HG03095 (cell line): Measurements from ENCODE around the gene LRRTM3.

Source experiments
- ATAC-seq: cut with Tn5 transposase; IDR thresholded peaks from one replicate; pipeline ENCODE4 v1.9.1; 2021; ENCODE audit warnings: moderate library complexity; ENCODE audit not compliant: unreplicated experiment

LRRTM3 gene

DNA sequence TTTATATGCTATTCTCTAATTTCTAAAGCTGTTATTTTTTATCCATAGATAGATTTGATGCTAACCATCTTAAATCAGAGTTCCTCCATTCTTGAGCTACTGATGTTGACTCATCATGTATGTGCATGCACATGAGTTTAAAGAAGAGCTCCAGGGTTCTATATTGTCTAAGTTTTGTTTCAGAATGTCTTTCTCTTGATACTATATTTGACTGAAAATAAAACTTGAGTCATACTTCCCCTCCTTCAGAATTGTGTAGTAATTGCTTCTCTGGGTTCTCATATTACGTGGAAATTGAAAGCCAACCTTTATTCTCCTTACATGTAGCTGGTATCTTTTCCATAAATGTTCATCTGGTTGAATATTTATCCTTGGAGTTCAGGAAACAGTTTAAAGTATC, 89.4 kb downstream of the LRRTM3 start:
- ATAC-seq = no peak

GRCh38 chr10:67017218-67017617, 91.4 kb downstream of the LRRTM3 start:
- ATAC-seq = no peak

DNA sequence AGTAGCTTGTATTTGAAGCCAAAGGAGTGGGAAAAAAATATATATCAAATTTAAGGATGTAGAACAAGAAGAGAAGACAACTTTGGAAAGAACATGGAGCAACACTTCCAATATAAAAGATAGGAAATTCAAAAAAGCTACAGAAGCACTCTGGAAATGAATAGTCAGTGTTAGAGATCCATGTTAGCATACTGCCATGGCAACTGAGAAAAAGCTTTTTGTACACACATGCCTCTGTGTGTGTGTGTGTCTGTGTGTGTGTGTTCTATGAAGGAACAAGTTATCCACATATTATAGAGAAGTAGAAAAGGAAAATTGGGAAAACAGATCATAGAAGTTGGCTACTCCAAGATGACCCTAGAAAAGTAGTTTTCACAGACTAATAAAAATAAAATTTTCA, 96.3 kb downstream of the LRRTM3 start:
- ATAC-seq = no peak

- ATAC-seq = no peak
Observed at GRCh38 chr10:67033878-67034277, 108.0 kb downstream of the LRRTM3 start.

GRCh38 chr10:67036808-67037207, 111.0 kb downstream of the LRRTM3 start:
- ATAC-seq = no peak

DNA sequence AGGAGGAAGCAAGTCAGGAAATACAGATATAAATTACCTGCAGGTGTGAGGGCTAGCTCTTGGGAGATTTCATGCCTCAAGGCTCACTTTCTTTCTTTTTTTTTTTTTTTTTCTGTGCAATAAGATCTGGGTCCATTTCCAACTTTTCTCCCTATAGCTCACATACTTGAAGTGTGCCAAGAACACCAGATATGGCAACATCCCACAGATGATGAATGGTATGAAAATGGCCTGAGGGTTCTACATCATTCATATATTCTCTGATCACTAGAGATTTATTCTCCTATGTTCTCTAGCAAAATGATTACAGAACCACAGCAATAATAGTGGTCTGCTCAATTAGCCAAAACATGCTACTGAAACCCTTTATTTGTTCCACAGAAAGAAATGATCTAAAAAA, 117.2 kb downstream of the LRRTM3 start:
- no peak for ATAC-seq

- no peak for ATAC-seq
Observed at GRCh38 chr10:67045404-67045803, 119.6 kb downstream of the LRRTM3 start.

DNA sequence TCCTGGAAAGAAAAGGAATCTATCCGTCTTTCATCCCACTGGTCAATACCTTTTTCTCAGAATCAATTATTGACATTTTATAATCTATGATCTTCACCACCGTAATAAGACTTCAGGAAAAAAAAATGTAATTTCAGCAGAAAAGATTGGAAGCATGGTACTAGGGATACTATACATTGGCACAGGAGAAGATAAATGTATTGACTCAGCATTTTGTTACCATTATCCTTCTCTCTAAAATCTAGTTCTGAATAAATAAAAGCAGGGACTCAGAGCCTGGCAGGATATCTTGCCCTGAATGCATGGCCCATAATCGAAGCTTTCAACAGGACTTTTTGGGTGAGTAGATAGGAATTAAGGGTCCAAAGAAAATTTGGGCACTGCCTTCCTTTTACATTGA, 120.7 kb downstream of the LRRTM3 start:
- ATAC-seq = no peak

GRCh38 chr10:67049988-67050387, 124.2 kb downstream of the LRRTM3 start:
- ATAC-seq = no peak

GRCh38 chr10:67050415-67050814, 124.6 kb downstream of the LRRTM3 start:
- ATAC-seq = no peak

- no peak for ATAC-seq
Observed at GRCh38 chr10:67072654-67073053, 146.8 kb downstream of the LRRTM3 start.

GRCh38 chr10:67075491-67075971, 149.7 kb downstream of the LRRTM3 start:
- no peak for ATAC-seq

DNA sequence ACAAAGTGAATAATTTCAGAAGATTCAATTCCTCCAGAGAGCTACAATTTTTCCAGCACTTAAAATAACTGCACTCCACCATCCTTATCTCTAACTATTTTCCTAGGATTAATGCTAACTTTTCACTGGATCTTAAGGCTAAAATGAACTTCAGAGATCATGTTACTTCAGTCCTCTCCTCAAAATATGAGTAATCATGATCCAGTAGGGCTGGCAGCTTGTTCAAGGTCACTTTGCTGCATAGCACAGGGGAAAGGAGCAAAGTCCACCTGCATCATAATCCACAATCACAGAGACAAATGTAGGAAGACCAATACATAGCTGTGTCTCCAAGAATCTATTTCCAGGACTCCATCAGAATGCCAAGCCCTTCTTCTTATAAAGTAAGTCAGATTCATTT, 150.3 kb downstream of the LRRTM3 start:
- no peak for ATAC-seq

- no peak for ATAC-seq
Observed at GRCh38 chr10:67077376-67077775, 151.5 kb downstream of the LRRTM3 start.

- ATAC-seq = no peak
Observed at GRCh38 chr10:67079126-67079525, 153.3 kb downstream of the LRRTM3 start.

DNA sequence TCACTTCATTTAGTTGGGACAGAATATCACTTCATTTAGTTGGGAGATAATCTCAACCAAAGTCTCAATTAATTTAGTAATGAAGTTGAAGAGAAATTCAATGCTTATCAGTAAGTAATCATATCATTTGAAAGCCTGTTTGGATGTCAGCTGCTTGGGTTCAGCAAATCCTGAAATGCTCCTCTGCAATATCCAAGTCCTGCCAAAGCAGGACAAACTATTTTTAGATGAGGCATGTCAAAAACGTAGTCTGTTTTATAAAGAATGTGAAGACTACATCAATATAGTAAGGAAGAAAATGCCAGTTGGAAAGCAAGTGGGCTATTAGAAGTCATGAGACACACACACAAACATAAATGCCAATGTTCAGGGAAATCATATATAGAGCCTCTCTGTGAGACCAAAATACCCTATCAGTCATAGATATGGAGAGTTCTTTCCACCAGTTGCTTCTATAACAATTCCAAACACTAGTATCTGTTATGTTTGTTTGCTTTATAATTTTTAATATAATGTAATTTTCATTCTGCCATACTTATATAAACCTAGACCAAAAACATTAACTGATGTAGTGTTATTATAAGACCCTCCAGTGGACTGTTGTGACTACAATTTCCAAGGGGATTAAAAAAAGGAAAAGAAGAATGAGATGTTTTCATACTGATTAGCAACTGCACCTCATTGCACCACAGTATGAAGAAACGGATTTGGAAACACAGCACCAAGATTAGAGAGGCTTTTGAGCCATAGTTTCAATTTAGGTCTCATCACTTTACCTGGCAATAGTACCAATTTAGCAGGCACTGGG, 160.7 kb downstream of the LRRTM3 start:
- no peak for ATAC-seq

GRCh38 chr10:67087135-67087425, 161.2 kb downstream of the LRRTM3 start:
- no peak for ATAC-seq

- ATAC-seq = no peak
Observed at GRCh38 chr10:67088036-67088435, 162.2 kb downstream of the LRRTM3 start.

DNA sequence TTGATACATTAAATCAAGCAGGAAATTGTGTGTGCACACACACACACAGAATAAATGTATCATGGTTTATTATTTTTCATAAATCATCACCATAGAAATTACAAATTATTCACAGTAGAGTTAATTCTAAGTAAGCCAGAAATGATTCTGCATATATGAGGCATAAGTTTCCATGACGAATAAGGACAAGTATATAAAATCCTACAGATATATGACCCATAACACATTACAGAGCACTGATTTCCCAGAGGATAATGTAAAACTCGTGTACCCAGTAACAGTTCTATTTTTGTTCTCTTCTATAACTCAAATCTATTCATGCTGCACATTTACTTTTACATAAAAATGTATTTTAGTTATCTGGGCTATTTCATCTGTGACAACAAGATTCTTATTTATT, 169.7 kb downstream of the LRRTM3 start:
- no peak for ATAC-seq

- ATAC-seq = no peak
Observed at GRCh38 chr10:67098461-67098860, 172.6 kb downstream of the LRRTM3 start.

DNA sequence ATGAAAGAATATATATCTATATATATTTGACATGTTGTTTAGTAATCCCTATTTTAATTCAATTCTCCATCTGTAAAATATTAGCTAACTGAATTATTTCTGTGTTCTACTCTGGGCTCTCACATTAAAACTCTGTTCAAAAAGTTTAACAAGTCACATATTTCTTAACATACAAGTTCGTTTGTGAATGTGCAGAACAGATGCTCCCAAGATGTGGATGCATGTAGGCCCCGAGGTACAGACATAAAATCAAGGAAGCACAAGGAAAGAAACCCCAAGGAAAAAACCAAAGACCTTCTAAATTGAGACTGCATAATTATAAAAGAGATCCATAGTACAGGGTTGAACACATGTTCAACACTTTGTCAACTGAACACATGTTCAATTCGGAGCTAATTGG, 175.1 kb downstream of the LRRTM3 start:
- ATAC-seq = no peak

DNA sequence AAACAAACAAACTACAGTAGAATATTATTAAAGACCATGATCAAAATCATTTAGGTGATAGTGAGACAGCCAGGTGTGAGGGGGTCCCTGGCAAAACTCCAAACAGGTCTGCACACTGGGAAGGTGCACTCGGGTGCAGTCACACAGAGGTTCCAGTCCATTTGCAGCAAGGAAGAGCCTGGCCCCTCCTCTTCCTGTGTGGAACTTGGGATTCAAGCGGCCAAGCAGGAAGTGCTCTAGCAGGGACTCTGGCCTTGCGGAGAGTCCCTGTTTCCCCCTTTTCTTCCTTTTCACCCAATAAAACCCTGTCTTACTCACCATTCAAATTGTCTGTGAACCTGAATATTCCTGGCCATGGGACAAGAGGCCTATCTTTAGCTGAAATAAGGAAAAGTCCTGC, 181.8 kb downstream of the LRRTM3 start:
- no peak for ATAC-seq

DNA sequence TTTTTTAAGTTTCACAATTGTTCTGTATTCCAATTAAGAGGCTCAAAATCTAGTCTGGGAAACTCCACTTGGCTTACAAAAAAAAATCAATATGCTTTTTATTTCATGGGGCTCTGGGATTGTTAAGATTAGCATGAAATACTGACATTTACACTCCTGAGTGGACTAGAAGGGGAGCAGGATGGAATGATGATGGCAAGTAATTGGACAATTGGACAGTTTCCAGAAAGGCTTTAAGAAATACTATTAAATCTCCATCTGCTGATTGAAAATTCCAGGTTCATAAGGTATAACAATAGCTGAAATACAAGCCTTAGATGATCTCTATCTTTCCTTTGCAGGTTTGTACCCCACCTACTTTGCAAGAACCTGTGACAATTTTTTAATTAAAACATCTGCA, 184.4 kb downstream of the LRRTM3 start:
- ATAC-seq = no peak
